KOPT-K1 (cell line): Measurements from ENCODE around the gene LDB2.

ENCODE experiments used
- H3K27ac ChIP-seq: fragments of 200-600 bp; sonication (generic); 2 replicates; pipeline ENCODE4 v1.5.1; 2016; ENCODE audit warnings: antibody characterized with exemption, mild to moderate bottlenecking, low read depth, low read length; ENCODE audit not compliant: poor library complexity, severe bottlenecking
- H3K36me3 ChIP-seq: fragments of 200-600 bp; sonication (generic); 2 replicates; pipeline ENCODE4 v1.5.1; 2017; ENCODE audit warnings: antibody characterized with exemption, mild to moderate bottlenecking, low read length, moderate library complexity; ENCODE audit not compliant: insufficient read depth
- H3K9me3 ChIP-seq: fragments of 200-600 bp; sonication (generic); 2 replicates; pipeline ENCODE4 v1.5.1; 2017; ENCODE audit warnings: antibody characterized with exemption, low read length, mild to moderate bottlenecking; ENCODE audit not compliant: insufficient read depth, poor library complexity, severe bottlenecking

The LDB2 gene

GRCh38 chr4:16726368-16727050 lies 171.9 kb downstream of the LDB2 start:
- H3K36me3 ChIP-seq, result no peaks in the 10 kb centered on the region

GRCh38 chr4:16725252-16725651 lies 173.2 kb downstream of the LDB2 start:
- Histone ChIP-seq H3K27ac (no peak overlapping the region), H3K9me3 (no peaks in the 10 kb centered on the region), H3K36me3 (no peaks in the 10 kb centered on the region)

More at GRCh38 chr4:16726368-16727050, 171.9 kb downstream of the LDB2 start:
- no peaks in the 10 kb centered on the region for H3K9me3 ChIP-seq
- H3K27ac ChIP-seq, result no peak overlapping the region

- Histone ChIP-seq H3K9me3 (no peaks in the 10 kb centered on the region), H3K36me3 (no peaks in the 10 kb centered on the region), H3K27ac (no peak overlapping the region)
Observed at GRCh38 chr4:16722416-16722815, 176.0 kb downstream of the LDB2 start.

GRCh38 chr4:16721613-16722291 lies 176.7 kb downstream of the LDB2 start:
- H3K36me3 ChIP-seq, result no peaks in the 10 kb centered on the region
- no peaks in the 10 kb centered on the region for H3K9me3 ChIP-seq
- no peak overlapping the region for H3K27ac ChIP-seq

GRCh38 chr4:16720761-16721160 lies 177.7 kb downstream of the LDB2 start:
- H3K27ac ChIP-seq, result no peak overlapping the region
- no peaks in the 10 kb centered on the region for H3K36me3 ChIP-seq
- H3K9me3 ChIP-seq, result no peaks in the 10 kb centered on the region

- Histone ChIP-seq H3K9me3 (no peaks in the 10 kb centered on the region), H3K27ac (no peak overlapping the region), H3K36me3 (no peaks in the 10 kb centered on the region)
Observed at GRCh38 chr4:16717266-16717970, 181.0 kb downstream of the LDB2 start.

- Histone ChIP-seq H3K36me3 (no peaks in the 10 kb centered on the region), H3K27ac (no peak overlapping the region), H3K9me3 (no peaks in the 10 kb centered on the region)
Observed at GRCh38 chr4:16715482-16715881, 183.0 kb downstream of the LDB2 start.

- H3K9me3 ChIP-seq, result no peaks in the 10 kb centered on the region
- H3K36me3 ChIP-seq, result no peaks in the 10 kb centered on the region
- no peak overlapping the region for H3K27ac ChIP-seq
Observed at GRCh38 chr4:16714191-16714590, 184.3 kb downstream of the LDB2 start.

GRCh38 chr4:16713696-16714095 lies 184.7 kb downstream of the LDB2 start:
- Histone ChIP-seq H3K36me3 (no peaks in the 10 kb centered on the region), H3K9me3 (no peaks in the 10 kb centered on the region), H3K27ac (no peak overlapping the region)

- H3K36me3 ChIP-seq, result no peaks in the 10 kb centered on the region
- H3K27ac ChIP-seq, result no peak overlapping the region
- H3K9me3 ChIP-seq, result no peaks in the 10 kb centered on the region
Observed at GRCh38 chr4:16713271-16713670, 185.2 kb downstream of the LDB2 start.

- Histone ChIP-seq H3K27ac (no peak overlapping the region), H3K36me3 (no peaks in the 10 kb centered on the region), H3K9me3 (no peaks in the 10 kb centered on the region)
Observed at GRCh38 chr4:16710198-16710597, 188.2 kb downstream of the LDB2 start.

GRCh38 chr4:16707874-16708273 lies 190.6 kb downstream of the LDB2 start:
- Histone ChIP-seq H3K27ac (no peak overlapping the region), H3K36me3 (no peaks in the 10 kb centered on the region)

GRCh38 chr4:16706251-16706650 lies 192.2 kb downstream of the LDB2 start:
- H3K36me3 ChIP-seq, result no peaks in the 10 kb centered on the region
- no peak overlapping the region for H3K27ac ChIP-seq
- H3K9me3 ChIP-seq, result no peaks in the 10 kb centered on the region

More at GRCh38 chr4:16707874-16708273, 190.6 kb downstream of the LDB2 start:
- H3K9me3 ChIP-seq, result no peaks in the 10 kb centered on the region

- H3K27ac ChIP-seq, result no peak overlapping the region
- no peaks in the 10 kb centered on the region for H3K9me3 ChIP-seq
- H3K36me3 ChIP-seq, result no peaks in the 10 kb centered on the region
Observed at GRCh38 chr4:16705341-16705740, 193.1 kb downstream of the LDB2 start.

- Histone ChIP-seq H3K9me3 (no peaks in the 10 kb centered on the region), H3K27ac (no peak overlapping the region), H3K36me3 (no peaks in the 10 kb centered on the region)
Observed at GRCh38 chr4:16704489-16704888, 194.0 kb downstream of the LDB2 start.
